ENCODE measurements around the gene ITGBL1. TPM values are rescaled to one million over a fixed set of nuclear protein-coding genes. Genes with fewer than 3 reads are reported as not detected.
A peak's percentile ranks its signal among the peaks of the same experiment; 100 is the strongest.

Gene ITGBL1
- total RNA-seq, 4 donors from 2014 or later: 1.8 to 19.4 (median 2.6) TPM; not detected in 1

GRCh38 chr13:101627556-101627943 lies 175.1 kb downstream of the ITGBL1 start:
- TF ChIP-seq POLR2A (IDR thresholded peaks at IDR 0.05) (no peak), CTCF (IDR thresholded peaks at IDR 0.05) (no peak)
- intact Hi-C loops (cut with DNase I; ENCODE audit: low total_unique reads): no loop called here
- DNase-seq: no peak
- no peaks in the 10 kb centered on the region for H3K36me3 ChIP-seq
- no peaks in the 10 kb centered on the region for H3K27me3 ChIP-seq
- no peaks in the 10 kb centered on the region for H3K4me1 ChIP-seq
- no peak overlapping the region for H3K27ac ChIP-seq
- H3K4me3 ChIP-seq: peak overlapping the region in 1 of 2 donors; percentile 24
- no peaks in the 10 kb centered on the region for H3K9me3 ChIP-seq

- no peak overlapping the region for H3K4me3 ChIP-seq
- no peak for DNase-seq
- H3K36me3 ChIP-seq: no peaks in the 10 kb centered on the region
- no peaks in the 10 kb centered on the region for H3K27me3 ChIP-seq
- TF ChIP-seq POLR2A (IDR thresholded peaks at IDR 0.05): no peak
- no peak for TF ChIP-seq CTCF (IDR thresholded peaks at IDR 0.05)
- intact Hi-C loops (cut with DNase I; ENCODE audit: low total_unique reads): no loop called here
- H3K4me1 ChIP-seq: no peaks in the 10 kb centered on the region
- H3K9me3 ChIP-seq: no peaks in the 10 kb centered on the region
- H3K27ac ChIP-seq: no peak overlapping the region
Observed at GRCh38 chr13:101628900-101629299, 176.4 kb downstream of the ITGBL1 start.

- Histone ChIP-seq H3K4me1 (no peaks in the 10 kb centered on the region), H3K36me3 (no peaks in the 10 kb centered on the region), H3K9me3 (no peaks in the 10 kb centered on the region), H3K27ac (no peak overlapping the region), H3K27me3 (no peaks in the 10 kb centered on the region), H3K4me3 (no peak overlapping the region)
- no peak for DNase-seq
- intact Hi-C loops (cut with DNase I; ENCODE audit: low total_unique reads): no loop called here
- TF ChIP-seq POLR2A (IDR thresholded peaks at IDR 0.05) (no peak), CTCF (IDR thresholded peaks at IDR 0.05) (no peak)
Observed at GRCh38 chr13:101631395-101631794, 178.9 kb downstream of the ITGBL1 start.

- no peak overlapping the region for H3K4me3 ChIP-seq
- no peaks in the 10 kb centered on the region for H3K36me3 ChIP-seq
- no peak for DNase-seq
- no peaks in the 10 kb centered on the region for H3K27me3 ChIP-seq
- no peaks in the 10 kb centered on the region for H3K9me3 ChIP-seq
- no peak overlapping the region for H3K27ac ChIP-seq
- TF ChIP-seq POLR2A (IDR thresholded peaks at IDR 0.05): no peak
- TF ChIP-seq CTCF (IDR thresholded peaks at IDR 0.05): no peak
- no peaks in the 10 kb centered on the region for H3K4me1 ChIP-seq
- intact Hi-C loops (cut with DNase I; ENCODE audit: low total_unique reads): no loop called here
Observed at GRCh38 chr13:101634142-101634541, 181.7 kb downstream of the ITGBL1 start.

GRCh38 chr13:101639711-101640110 lies 187.2 kb downstream of the ITGBL1 start:
- no peaks in the 10 kb centered on the region for H3K36me3 ChIP-seq
- intact Hi-C loops (cut with DNase I; ENCODE audit: low total_unique reads): no loop called here
- H3K9me3 ChIP-seq: no peaks in the 10 kb centered on the region
- no peak overlapping the region for H3K4me3 ChIP-seq
- no peaks in the 10 kb centered on the region for H3K27me3 ChIP-seq
- no peaks in the 10 kb centered on the region for H3K4me1 ChIP-seq
- TF ChIP-seq CTCF (IDR thresholded peaks at IDR 0.05) (no peak), POLR2A (IDR thresholded peaks at IDR 0.05) (no peak)
- no peak for DNase-seq
- no peak overlapping the region for H3K27ac ChIP-seq
